SK-N-MC (cell line): ENCODE data around the gene BAX.
A peak's percentile ranks its signal among the peaks of the same experiment; 100 is the strongest.
"Not testable (repeated sequence)": the region's sequence is repeated elsewhere in the genome, so short reads cannot be mapped to it uniquely, and the experiment has no call there.

ENCODE experiments used
- DNase-seq: peaks from one replicate; pipeline ENCODE4 v3.0.0-alpha.2; 2011; ENCODE audit warnings: low read depth, low spot score
- H3K27ac ChIP-seq: fragments of 200-600 bp; sonication (generic); 2 replicates; pipeline ENCODE4 v1.5.1; 2016; ENCODE audit warnings: mixed run types
- H3K36me3 ChIP-seq: fragments of 200-600 bp; sonication (generic); 2 replicates; pipeline ENCODE4 v1.6.1; 2017; ENCODE audit warnings: antibody characterized with exemption, low read length, mixed read lengths; ENCODE audit not compliant: insufficient read depth
- H3K4me3 ChIP-seq: fragments of 200-600 bp; sonication (generic); 2 replicates; pipeline ENCODE4 v1.5.1; 2016
- H3K9ac ChIP-seq: fragments of 200-600 bp; sonication (generic); 2 replicates; pipeline ENCODE4 v1.8.0; 2017; ENCODE audit warnings: mixed run types, mixed read lengths; ENCODE audit not compliant: insufficient read length
- H3K9me3 ChIP-seq: fragments of 200-600 bp; sonication (generic); 2 replicates; pipeline ENCODE4 v1.6.1; 2017; ENCODE audit warnings: low read depth, mild to moderate bottlenecking, antibody characterized with exemption, low read length, moderate library complexity, mixed read lengths
- EZH2 ChIP-seq: fragments of 200-600 bp; sonication (generic); IDR thresholded peaks from one replicate; pipeline ENCODE4 v1.6.1; 2017; ENCODE audit warnings: antibody characterized with exemption
- FOXP2 ChIP-seq: optimal IDR thresholded peaks from 2 replicates; pipeline ENCODE3; 2011; ENCODE audit warnings: mild to moderate bottlenecking, moderate library complexity; ENCODE audit not compliant: insufficient read depth; ENCODE audit errors: extremely low read length, control extremely low read depth
- POLR2AphosphoS5 ChIP-seq: IDR thresholded peaks from 2 replicates; pipeline ENCODE4 v1.6.1; 2012; ENCODE audit warnings: mild to moderate bottlenecking, low read depth, low read length, borderline replicate concordance

BAX gene

GRCh38 chr19:48954595-48955307 lies at the start of gene BAX:
TSS of gene BAX (plus strand) at chr19:48954875. CDS start at chr19:48954929, 54 bp downstream.
- Histone ChIP-seq H3K9me3 (no peaks in the 10 kb centered on the region), H3K36me3 (no peaks in the 10 kb centered on the region), H3K27ac (peak within 1 kb of the TSS; percentile 67), H3K9ac (peak within 1 kb of the TSS; percentile 76), H3K4me3 (peak within 1 kb of the TSS; percentile 82)
- no peak for DNase-seq
- TF ChIP-seq POLR2AphosphoS5 = peak; percentile 69
- TF ChIP-seq FOXP2 = peak; percentile 76
- TF ChIP-seq EZH2 = no peak

DNA sequence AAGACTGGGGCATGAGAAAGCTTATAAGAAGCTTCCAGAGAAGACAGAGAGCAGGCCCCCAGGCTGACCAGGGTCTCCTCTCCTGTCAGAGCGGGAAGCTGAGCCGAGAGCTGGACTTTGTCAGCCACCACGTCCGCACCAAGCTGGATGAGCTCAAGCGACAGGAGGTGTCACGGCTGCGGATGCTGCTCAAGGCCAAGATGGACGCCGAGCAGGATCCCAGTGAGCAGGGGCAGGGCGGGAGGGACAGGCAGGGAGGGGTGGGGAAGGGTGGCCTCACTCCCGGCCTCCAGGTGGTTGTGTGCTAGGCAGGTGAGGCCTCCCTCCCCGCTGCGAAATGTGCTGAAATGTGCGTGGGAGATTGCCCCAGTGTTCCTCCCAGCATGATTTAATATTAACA lies 49.0 kb upstream of the BAX start:
- DNase-seq = no peak
- Histone ChIP-seq H3K36me3 (peaks cover 4% of the 10 kb centered on the region), H3K27ac (no peak overlapping the region), H3K4me3 (no peak overlapping the region), H3K9ac (no peak overlapping the region), H3K9me3 (no peaks in the 10 kb centered on the region)
- no peak for TF ChIP-seq POLR2AphosphoS5
- no peak for TF ChIP-seq FOXP2
- TF ChIP-seq EZH2 = no peak

DNA sequence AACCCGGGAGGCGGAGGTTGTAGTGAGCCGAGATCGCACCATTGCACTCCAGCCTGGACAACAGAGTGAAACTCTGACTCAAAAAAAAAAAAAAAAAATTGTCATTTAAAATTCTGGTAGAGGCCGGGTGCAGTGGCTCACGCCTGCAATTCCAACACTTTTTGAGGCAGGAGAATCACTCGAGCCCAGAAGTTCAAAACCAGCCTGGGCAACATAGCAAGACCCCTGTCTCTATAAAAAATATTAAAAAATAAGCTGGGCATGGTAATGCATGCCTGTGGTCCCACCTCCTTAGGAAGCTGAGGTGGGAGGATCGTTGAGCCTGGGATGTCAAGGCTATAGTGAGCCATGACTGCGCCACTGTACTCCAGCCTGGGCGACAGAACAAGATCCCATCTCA lies 48.4 kb upstream of the BAX start:
- peaks cover 9% of the 10 kb centered on the region for H3K36me3 ChIP-seq
- H3K27ac ChIP-seq = no peak overlapping the region
- no peaks in the 10 kb centered on the region for H3K9me3 ChIP-seq
- TF ChIP-seq POLR2AphosphoS5 (no peak), FOXP2 (no peak), EZH2 (no peak)
- DNase-seq = no peak
- no peak overlapping the region for H3K9ac ChIP-seq
- H3K4me3 ChIP-seq = no peak overlapping the region

GRCh38 chr19:48907671-48908070 lies 47.0 kb upstream of the BAX start:
- H3K36me3 ChIP-seq = peaks cover 14% of the 10 kb centered on the region
- no peak overlapping the region for H3K9ac ChIP-seq
- TF ChIP-seq POLR2AphosphoS5 (no peak), FOXP2 (no peak), EZH2 (no peak)
- no peak overlapping the region for H3K4me3 ChIP-seq
- no peaks in the 10 kb centered on the region for H3K9me3 ChIP-seq
- H3K27ac ChIP-seq = no peak overlapping the region
- no peak for DNase-seq

- H3K27ac ChIP-seq, H3K4me3 ChIP-seq, H3K9ac ChIP-seq, DNase-seq, H3K9me3 ChIP-seq: not testable (repeated sequence)
- peaks cover 24% of the 10 kb centered on the region for H3K36me3 ChIP-seq
Observed at GRCh38 chr19:48909424-48910077, 45.1 kb upstream of the BAX start.

GRCh38 chr19:48910803-48911202 lies 43.9 kb upstream of the BAX start:
- no peak overlapping the region for H3K4me3 ChIP-seq
- H3K9me3 ChIP-seq = no peaks in the 10 kb centered on the region
- TF ChIP-seq FOXP2 (no peak), POLR2AphosphoS5 (no peak), EZH2 (no peak)
- no peak overlapping the region for H3K9ac ChIP-seq
- DNase-seq = no peak
- no peak overlapping the region for H3K27ac ChIP-seq
- peaks cover 24% of the 10 kb centered on the region for H3K36me3 ChIP-seq

DNA sequence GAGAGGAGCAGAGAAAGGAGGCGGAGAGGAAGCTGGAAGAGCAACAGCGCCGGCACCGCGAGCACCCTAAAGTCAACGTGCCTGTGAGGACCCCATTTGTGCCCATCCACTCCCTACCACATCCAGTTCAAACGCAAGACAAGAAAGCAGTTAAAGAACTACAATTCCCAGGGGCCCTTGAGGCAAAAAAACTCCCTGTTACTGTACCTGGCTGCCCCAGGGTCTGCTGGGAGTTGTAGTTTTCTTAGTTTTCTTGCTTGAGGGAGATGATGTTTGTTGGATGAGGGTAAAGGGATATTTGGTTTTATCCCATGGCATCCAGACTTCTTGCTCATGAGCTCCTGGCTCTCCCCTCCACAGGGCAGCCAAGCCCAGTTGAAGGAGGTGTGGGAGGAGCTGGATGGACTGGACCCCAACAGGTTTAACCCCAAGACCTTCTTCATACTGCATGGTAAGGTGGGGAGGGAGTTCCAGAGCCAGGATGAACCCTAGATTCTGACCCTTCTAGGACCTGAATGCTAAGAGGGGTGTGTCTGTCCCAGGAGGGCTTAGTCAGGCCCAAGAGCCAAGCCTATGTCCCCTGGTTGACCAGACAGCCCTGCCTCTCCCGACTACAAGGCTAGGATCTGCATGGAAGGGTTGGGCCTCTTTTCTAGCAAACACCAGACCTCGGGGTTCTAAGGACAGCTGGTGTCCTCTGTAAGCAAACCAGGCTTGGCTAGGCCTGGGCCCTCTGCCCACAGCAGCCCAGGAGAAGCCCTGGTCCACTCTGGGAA lies 41.4 kb upstream of the BAX start:
- H3K9ac ChIP-seq = no peak overlapping the region
- no peak for TF ChIP-seq EZH2
- no peak for TF ChIP-seq FOXP2
- TF ChIP-seq POLR2AphosphoS5 = no peak
- H3K36me3 ChIP-seq = peaks cover 24% of the 10 kb centered on the region
- no peaks in the 10 kb centered on the region for H3K9me3 ChIP-seq
- DNase-seq = no peak
- H3K4me3 ChIP-seq = no peak overlapping the region
- H3K27ac ChIP-seq = no peak overlapping the region

GRCh38 chr19:48914181-48914580 lies 40.5 kb upstream of the BAX start:
- Histone ChIP-seq H3K36me3 (peaks cover 32% of the 10 kb centered on the region), H3K4me3 (no peak overlapping the region), H3K27ac (no peak overlapping the region), H3K9me3 (no peaks in the 10 kb centered on the region), H3K9ac (no peak overlapping the region)
- TF ChIP-seq POLR2AphosphoS5 (no peak), FOXP2 (no peak), EZH2 (no peak)
- DNase-seq = no peak
